Central memory CD4-positive, alpha-beta T cell (primary cell): ENCODE measurements around the gene SMIM34.
"Not testable (repeated sequence)": the region's sequence is repeated elsewhere in the genome, so short reads cannot be mapped to it uniquely, and the experiment has no call there.

Experiments used
- DNase-seq: peaks from one replicate; pipeline ENCODE4 v3.0.0; 2022
- total RNA-seq, 3 experiments: gene quantifications; one replicate each; lab custom pipeline; 2026; lab: John Stamatoyannopoulos, UW

SMIM34 gene, protein sequence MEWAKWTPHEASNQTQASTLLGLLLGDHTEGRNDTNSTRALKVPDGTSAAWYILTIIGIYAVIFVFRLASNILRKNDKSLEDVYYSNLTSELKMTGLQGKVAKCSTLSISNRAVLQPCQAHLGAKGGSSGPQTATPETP
- total RNA-seq: 0 reads per million in 3 experiments

GRCh38 chr21:34423805-34424204 is at the start of gene SMIM34:
Gene SMIM34 (minus strand): TSS chr21:34423951. CDS start chr21:34423839, 112 bp downstream.
- DNase-seq: not testable (repeated sequence)

- not testable (repeated sequence) for DNase-seq
Measured at GRCh38 chr21:34467333-34467732, 43.6 kb upstream of the SMIM34 start.

DNA sequence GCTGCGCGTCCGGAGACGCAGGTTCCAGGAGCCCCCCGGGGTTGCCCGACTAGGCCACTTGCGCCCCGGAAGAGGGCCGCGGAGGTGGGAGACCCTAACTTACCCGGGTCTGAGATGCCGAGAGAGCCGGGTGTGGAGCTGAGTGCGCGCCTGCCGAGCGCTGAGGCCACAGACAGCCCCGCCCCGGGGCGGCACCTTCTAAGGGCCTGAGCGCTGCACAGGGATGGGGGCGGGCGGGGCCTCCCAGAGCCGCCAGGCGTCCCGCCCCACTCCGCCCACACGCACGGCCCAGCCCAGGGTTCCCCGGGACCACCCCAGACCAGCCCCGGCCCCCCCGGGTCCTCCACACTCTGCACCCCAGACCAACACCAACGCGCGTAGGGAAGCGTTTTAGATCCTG is 35.7 kb upstream of the SMIM34 start:
- not testable (repeated sequence) for DNase-seq

GRCh38 chr21:34458266-34458665 is 34.5 kb upstream of the SMIM34 start:
- not testable (repeated sequence) for DNase-seq

- not testable (repeated sequence) for DNase-seq
Measured at GRCh38 chr21:34456180-34456579, 32.4 kb upstream of the SMIM34 start.

DNA sequence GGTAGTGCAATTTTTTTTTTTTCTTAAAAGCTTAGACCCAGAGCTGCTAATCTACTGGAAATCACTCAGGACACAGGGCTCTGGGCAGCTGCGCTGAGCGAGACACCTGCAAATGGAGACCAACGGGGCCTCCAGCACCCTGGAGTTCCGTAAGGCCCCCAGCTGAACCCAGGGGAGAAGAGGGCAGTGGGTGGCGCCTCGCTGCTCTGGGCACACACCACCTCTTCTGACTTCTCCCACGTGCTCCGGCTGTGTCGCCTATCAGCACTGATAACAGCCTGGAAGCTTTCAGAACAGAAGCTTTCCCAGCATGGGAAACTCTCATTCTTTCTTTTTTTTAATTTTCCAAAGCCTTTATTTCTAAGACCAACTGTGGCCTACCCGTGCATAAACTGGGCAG is 31.9 kb upstream of the SMIM34 start:
- DNase-seq: not testable (repeated sequence)

DNA sequence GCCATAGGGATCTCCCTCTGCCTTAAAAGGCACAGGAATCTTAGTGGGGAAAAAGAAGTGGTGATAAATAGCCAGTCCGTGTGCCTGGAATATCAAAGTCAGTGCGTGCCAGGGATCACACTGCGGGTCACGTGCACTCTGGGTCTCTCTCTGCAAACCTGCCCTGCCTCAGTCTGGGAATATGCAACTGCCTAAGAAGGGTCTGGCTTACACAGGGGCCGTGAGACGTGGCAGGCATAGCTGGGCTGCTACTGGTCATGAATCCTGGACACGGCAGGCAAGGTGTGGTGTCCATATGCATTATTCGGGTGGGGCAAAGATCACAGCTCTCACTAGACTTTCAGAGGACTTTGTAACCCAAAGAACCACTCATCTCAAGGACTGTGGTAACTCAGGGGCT is 23.3 kb upstream of the SMIM34 start:
- not testable (repeated sequence) for DNase-seq

DNA sequence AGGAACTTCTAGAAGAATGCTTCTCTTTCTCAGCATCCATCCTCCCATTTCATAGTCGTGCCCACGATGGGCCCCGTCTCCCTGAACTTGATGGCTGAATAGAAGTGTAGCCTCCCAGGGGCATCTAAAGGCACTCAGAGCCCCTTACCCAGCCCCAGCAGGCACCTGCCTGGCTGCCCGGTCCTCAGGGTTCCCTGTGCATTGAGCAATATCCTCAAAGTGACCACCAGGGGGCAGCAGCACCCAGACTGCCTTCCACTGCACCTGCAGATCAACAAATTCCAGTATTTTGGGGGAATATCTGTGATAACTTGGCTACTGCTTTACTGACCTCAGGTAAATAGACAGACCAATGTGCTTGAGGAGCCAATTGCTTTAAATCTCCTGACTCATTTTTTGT is 19.7 kb upstream of the SMIM34 start:
- not testable (repeated sequence) for DNase-seq

- DNase-seq: not testable (repeated sequence)
Measured at GRCh38 chr21:34429710-34430109, 6.0 kb upstream of the SMIM34 start.

- not testable (repeated sequence) for DNase-seq
Measured at GRCh38 chr21:34428441-34428840, 4.7 kb upstream of the SMIM34 start.

DNA sequence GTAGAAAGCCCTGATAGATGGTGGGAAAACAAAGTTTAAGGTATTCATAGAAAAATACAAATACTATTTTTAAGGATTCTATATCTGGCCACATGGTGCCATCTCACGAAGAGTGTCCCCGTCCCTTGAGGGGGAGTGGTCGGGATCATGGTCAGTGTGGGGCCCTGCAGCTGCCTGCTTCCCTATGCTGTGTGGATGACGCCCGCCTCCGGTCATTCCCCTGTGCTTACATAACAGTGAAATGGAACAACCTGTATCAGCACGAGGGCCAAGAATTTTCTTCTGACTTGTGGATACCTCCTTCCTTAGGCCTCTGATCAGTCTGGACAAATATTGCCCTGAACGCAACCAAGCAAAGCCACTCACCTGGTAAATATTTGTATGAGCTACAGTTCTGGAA is 3.6 kb upstream of the SMIM34 start:
- DNase-seq: not testable (repeated sequence)

DNA sequence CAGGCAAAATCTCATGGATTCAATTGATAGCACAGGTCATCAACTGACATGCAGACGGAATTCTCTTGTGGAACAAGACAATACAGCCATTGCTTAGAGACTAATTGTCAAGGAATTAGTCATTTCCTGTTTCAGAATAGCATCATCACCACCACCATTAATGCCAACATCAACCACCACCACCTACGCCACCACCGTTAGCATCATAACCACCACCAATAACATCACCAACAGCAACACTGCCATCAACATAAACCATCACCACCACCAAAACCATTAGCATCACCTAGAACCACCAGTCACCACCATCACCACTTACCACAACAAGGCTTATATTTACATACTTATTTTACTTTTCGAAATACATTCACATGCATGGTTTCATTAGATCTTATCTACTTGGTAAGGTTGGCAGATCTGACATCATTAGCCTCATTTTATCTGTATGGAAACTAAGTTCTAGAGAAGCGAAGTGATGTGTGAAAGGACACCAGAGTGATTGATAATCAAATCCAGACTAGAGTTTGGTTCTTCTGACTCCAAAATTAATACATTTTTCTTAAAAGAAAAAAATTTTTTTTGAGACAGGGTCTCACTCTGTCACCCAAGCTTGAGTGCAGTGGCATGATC is 6.2 kb downstream of the SMIM34 start:
- not testable (repeated sequence) for DNase-seq

- not testable (repeated sequence) for DNase-seq
Measured at GRCh38 chr21:34407294-34407693, 16.5 kb downstream of the SMIM34 start.

GRCh38 chr21:34406676-34407075 is 17.1 kb downstream of the SMIM34 start:
- not testable (repeated sequence) for DNase-seq

GRCh38 chr21:34406102-34406501 is 17.6 kb downstream of the SMIM34 start:
- DNase-seq: not testable (repeated sequence)

- not testable (repeated sequence) for DNase-seq
Measured at GRCh38 chr21:34405686-34406085, 18.1 kb downstream of the SMIM34 start.

GRCh38 chr21:34404742-34405141 is 19.0 kb downstream of the SMIM34 start:
- not testable (repeated sequence) for DNase-seq

DNA sequence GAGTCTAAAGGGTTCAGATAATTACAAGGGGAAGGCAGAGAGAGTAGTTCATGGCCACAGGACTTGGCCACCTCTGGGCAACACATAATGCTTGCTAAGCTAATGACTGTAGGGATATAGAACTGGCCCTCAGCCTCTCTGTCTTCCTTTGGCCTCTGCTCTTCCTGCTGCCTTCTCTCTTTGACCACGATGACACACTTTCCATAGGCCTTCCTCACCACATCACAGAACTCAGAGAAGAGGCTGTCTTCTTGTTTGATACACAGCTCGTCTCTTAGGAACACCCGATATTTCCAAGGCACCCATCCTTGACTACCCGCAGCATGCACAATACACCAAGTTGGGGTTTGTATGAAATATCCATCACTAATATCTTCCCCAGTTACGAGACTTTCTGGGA is 23.2 kb downstream of the SMIM34 start:
- DNase-seq: not testable (repeated sequence)

DNA sequence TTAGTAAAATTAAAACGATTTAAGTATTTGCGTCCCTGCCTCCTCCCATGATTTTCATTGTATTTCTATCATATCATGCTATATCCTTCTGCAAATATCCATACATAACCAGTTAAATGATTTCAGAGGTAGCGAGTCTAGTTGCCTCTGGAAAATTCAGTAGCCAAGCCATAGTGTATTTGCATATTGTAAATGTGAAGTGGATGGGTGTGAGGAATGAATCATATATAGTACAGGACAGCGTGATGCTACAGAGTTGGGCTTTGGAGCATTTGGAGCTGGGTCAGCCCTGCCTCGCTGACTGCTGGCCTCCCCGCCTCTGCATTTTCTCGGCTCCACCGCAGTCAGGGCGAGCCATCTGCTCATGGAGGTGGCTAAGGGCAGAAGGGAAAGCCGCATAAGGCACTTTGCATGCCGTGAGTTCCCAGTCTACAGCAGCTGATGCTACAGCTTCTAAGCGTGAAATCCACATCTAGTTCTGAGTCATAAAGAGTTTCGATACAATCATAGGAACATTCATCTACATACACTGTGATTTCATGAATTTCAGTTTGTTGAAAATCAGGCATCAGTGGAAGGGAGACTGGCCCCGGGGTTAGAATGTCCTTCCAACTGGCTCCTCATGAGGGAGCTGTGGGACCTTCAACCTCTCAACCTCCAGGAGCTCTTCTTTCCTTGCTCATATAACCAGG is 39.9 kb downstream of the SMIM34 start:
- not testable (repeated sequence) for DNase-seq

DNA sequence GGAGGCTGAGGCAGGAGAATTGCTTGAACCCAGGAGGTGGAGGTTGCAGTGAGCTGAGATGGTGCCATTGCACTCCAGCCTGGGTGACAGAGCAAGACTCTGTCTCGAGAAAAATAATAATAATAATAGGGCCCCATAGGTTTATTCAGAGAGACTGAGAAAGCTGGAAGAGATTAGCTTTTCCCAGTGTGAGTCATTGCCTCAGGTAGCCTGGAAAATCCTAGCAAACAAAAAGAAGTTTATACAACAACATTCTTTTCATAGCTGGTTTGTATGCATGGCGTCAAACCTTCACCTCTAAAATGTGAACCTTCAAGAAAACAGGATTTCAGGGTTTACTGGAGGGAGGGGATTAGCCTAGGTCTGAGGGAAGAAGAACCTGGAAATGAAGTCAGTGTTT is 40.6 kb downstream of the SMIM34 start:
- DNase-seq: not testable (repeated sequence)

- not testable (repeated sequence) for DNase-seq
Measured at GRCh38 chr21:34375619-34375972, 48.2 kb downstream of the SMIM34 start.

- not testable (repeated sequence) for DNase-seq
Measured at GRCh38 chr21:34374940-34375618, 48.7 kb downstream of the SMIM34 start, which contains the start of gene SMIM11. Gene SMIM11 (plus strand): TSS chr21:34375507. CDS start chr21:34379505, 3,998 bp downstream.

DNA sequence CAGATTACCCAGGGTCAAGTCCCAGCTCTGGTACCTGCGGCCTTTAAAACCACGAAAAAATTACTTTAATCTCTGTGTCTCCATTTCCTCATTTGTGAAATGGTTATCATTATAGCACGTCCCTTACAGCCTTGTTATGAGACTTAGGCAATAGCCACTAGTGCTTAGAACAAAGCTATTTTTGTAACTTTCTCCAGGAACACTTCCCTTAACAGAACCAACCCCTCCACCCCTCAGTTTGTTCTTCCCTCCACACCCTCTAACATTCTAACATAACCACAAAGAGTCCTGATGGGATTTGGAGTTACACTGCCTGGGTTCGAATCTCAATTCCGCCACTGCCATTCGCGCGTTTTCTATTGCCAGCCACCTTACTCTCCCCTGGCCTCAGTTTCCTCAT is 49.3 kb downstream of the SMIM34 start:
- not testable (repeated sequence) for DNase-seq
